Colonic mucosa (tissue), 4 donors: ENCODE measurements around the gene CHST10. TPM values are rescaled to one million over a fixed set of nuclear protein-coding genes. Genes with fewer than 3 reads are reported as not detected.
"Not testable (repeated sequence)": the region's sequence is repeated elsewhere in the genome, so short reads cannot be mapped to it uniquely, and the experiment has no call there.

Source experiments
- DNase-seq: peaks from one replicate; pipeline ENCODE4 v3.0.0-alpha.2; 2020
- H3K27ac ChIP-seq: fragments of 200-600 bp; one replicate; pipeline ENCODE4 v1.8.0; 2021
- H3K27me3 ChIP-seq: fragments of 200-600 bp; one replicate; pipeline ENCODE4 v1.8.0; 2021
- H3K36me3 ChIP-seq: fragments of 200-600 bp; one replicate; pipeline ENCODE4 v1.8.0; 2021
- H3K4me1 ChIP-seq: fragments of 200-600 bp; one replicate; pipeline ENCODE4 v1.8.0; 2021; ENCODE audit warnings: mild to moderate bottlenecking
- H3K4me3 ChIP-seq: fragments of 200-600 bp; one replicate; pipeline ENCODE4 v1.8.0; 2021
- H3K9ac ChIP-seq, 2 donors: one replicate each; pipeline ENCODE4 v1.7.0; 2013; ENCODE audit warnings: control low read depth in 2 of 2, low read depth in 2 of 2, low read length in 2 of 2
- H3K9me3 ChIP-seq: fragments of 200-600 bp; one replicate; pipeline ENCODE4 v1.8.0; 2021
- CTCF ChIP-seq: fragments of 200-600 bp; IDR thresholded peaks from one replicate; pipeline ENCODE4 v1.8.0; 2022; ENCODE audit warnings: antibody characterized with exemption, mild to moderate bottlenecking
- intact Hi-C: fragments of 100-400 bp; cut with DNase I; formaldehyde crosslinking; loops from one replicate; pipeline ENCODE4 v1.14.1; 2022
- total RNA-seq, 2 donors: library from RNA; stranded (reverse); fragmentation: NEBNext Ultra II Directional in 1 of 2; extraction: Animal tissue kit (Norgen Biotek cat#: 25700) in 1 of 2; gene quantifications; one replicate each; pipeline ENCODE4 v1.2.1, GENCODE V29; 2021
- donor health status: healthy.
- donor health status: DM: no; HTN: no; CAD: no.
- donor health status: DM: no; HTN: no; CAD: no.

CHST10 gene
- total RNA-seq, 2 donors from 2014 or later, result 0.44 to 1.6 TPM

GRCh38 chr2:100352521-100352920 is 64.9 kb downstream of the CHST10 start:
- H3K27me3 ChIP-seq, result no peaks in the 10 kb centered on the region
- no peaks in the 10 kb centered on the region for H3K36me3 ChIP-seq
- H3K9ac ChIP-seq, result no peak overlapping the region
- intact Hi-C loops, result no loop called here
- DNase-seq, result no peak
- no peak overlapping the region for H3K27ac ChIP-seq
- H3K9me3 ChIP-seq, result no peaks in the 10 kb centered on the region
- H3K4me3 ChIP-seq, result no peak overlapping the region
- TF ChIP-seq CTCF, result no peak
- no peaks in the 10 kb centered on the region for H3K4me1 ChIP-seq

- TF ChIP-seq CTCF, result no peak
- H3K27ac ChIP-seq, result no peak overlapping the region
These were observed 66.7 kb downstream of the CHST10 start for GRCh38 chr2:100350661-100351185.

GRCh38 chr2:100345144-100345543 is 72.3 kb downstream of the CHST10 start:
- intact Hi-C loops, DNase-seq, H3K9ac ChIP-seq: not testable (repeated sequence)

More at GRCh38 chr2:100350661-100351185, 66.7 kb downstream of the CHST10 start:
- Histone ChIP-seq H3K27me3 (no peaks in the 10 kb centered on the region), H3K9me3 (no peaks in the 10 kb centered on the region), H3K4me3 (no peak overlapping the region), H3K36me3 (no peaks in the 10 kb centered on the region), H3K4me1 (no peaks in the 10 kb centered on the region), H3K9ac (no peak overlapping the region)
- DNase-seq, result no peak
- intact Hi-C loops, result no loop called here

GRCh38 chr2:100344433-100344832 is 73.0 kb downstream of the CHST10 start:
- no peak overlapping the region for H3K4me3 ChIP-seq
- no peak overlapping the region for H3K27ac ChIP-seq
- H3K9ac ChIP-seq, result no peak overlapping the region
- intact Hi-C loops, result no loop called here
- no peaks in the 10 kb centered on the region for H3K9me3 ChIP-seq
- no peaks in the 10 kb centered on the region for H3K4me1 ChIP-seq
- no peak for DNase-seq
- H3K36me3 ChIP-seq, result no peaks in the 10 kb centered on the region
- H3K27me3 ChIP-seq, result no peaks in the 10 kb centered on the region
- TF ChIP-seq CTCF, result no peak

More at GRCh38 chr2:100345144-100345543, 72.3 kb downstream of the CHST10 start:
- not testable (repeated sequence) for H3K36me3 ChIP-seq, H3K9me3 ChIP-seq, H3K27me3 ChIP-seq, H3K27ac ChIP-seq, H3K4me1 ChIP-seq, H3K4me3 ChIP-seq

GRCh38 chr2:100342466-100342865 is 75.0 kb downstream of the CHST10 start:
- H3K36me3 ChIP-seq, result not testable (repeated sequence)

More at GRCh38 chr2:100342466-100342865, 75.0 kb downstream of the CHST10 start:
- H3K9ac ChIP-seq, H3K4me1 ChIP-seq, H3K27ac ChIP-seq, H3K4me3 ChIP-seq, H3K27me3 ChIP-seq, DNase-seq, H3K9me3 ChIP-seq, intact Hi-C loops: not testable (repeated sequence)

Other genes with a start within 250 kb of the CHST10 start
- gene LONRF2, start 95.2 kb downstream of the CHST10 start, total RNA-seq, result 1 to 10 TPM in 1 of 2 donors, under 1 TPM in 1; 0.17 to 1.7 TPM
- not detected for gene NMS, start 52.8 kb upstream of the CHST10 start, total RNA-seq
- gene PDCL3, start 145.3 kb upstream of the CHST10 start, total RNA-seq, result 10 to 100 TPM; 20.7 to 21.4 TPM